B cell (primary cell): Measurements from ENCODE around the gene CNKSR2.

Source experiments
- EZH2 ChIP-seq: IDR thresholded peaks from 2 replicates; pipeline ENCODE4 v1.6.1; 2012; ENCODE audit warnings: borderline replicate concordance, low read depth, mild to moderate bottlenecking, moderate library complexity, low read length; ENCODE audit not compliant: insufficient read depth, poor library complexity, severe bottlenecking
- TF ChIP-seq, protein P1 (sequence below): fragments of 200-600 bp; IDR thresholded peaks from one replicate; pipeline ENCODE4 v1.8.0; 2022; ENCODE audit warnings: antibody characterized with exemption, mild to moderate bottlenecking

DNA sequence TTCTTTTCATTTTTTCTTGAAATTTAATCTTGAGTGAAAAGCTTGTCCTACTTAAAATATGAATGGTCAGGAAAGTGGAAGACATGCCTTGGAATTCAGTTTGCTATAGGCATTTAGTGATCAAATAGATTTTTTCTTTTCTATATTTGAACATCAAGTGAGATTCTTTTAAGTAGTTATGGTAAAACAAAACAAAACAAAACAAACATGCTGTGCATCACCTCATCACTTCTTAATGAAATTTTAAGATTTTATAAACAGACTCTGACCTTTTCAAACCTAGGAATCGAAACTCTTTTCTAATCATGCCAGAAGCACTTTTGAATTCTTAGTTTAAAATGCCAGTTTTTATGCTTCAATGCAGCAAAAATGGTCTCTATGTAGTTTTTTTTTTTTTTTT lies 62.8 kb downstream of the CNKSR2 start:
- TF ChIP-seq, protein P1, sequence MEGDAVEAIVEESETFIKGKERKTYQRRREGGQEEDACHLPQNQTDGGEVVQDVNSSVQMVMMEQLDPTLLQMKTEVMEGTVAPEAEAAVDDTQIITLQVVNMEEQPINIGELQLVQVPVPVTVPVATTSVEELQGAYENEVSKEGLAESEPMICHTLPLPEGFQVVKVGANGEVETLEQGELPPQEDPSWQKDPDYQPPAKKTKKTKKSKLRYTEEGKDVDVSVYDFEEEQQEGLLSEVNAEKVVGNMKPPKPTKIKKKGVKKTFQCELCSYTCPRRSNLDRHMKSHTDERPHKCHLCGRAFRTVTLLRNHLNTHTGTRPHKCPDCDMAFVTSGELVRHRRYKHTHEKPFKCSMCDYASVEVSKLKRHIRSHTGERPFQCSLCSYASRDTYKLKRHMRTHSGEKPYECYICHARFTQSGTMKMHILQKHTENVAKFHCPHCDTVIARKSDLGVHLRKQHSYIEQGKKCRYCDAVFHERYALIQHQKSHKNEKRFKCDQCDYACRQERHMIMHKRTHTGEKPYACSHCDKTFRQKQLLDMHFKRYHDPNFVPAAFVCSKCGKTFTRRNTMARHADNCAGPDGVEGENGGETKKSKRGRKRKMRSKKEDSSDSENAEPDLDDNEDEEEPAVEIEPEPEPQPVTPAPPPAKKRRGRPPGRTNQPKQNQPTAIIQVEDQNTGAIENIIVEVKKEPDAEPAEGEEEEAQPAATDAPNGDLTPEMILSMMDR = no peak
- no peak for TF ChIP-seq EZH2
